Esophagus muscularis mucosa (tissue), 4 donors: ENCODE data around the gene GFOD1. TPM values are rescaled to one million over a fixed set of nuclear protein-coding genes. Genes with fewer than 3 reads are reported as not detected.

Source experiments
- DNase-seq: peaks from one replicate; pipeline ENCODE4 v3.0.0-alpha.2; 2017; ENCODE audit errors: extremely low spot score
- H3K27ac ChIP-seq, 4 donors: fragments of 200-600 bp; sonication (generic); replicated peaks in 1 of 4; 1 replicate in 3 of 4; 2 replicates in 1 of 4; pipeline ENCODE4 v1.5.1; 2016 to 2019; ENCODE audit warnings: mild to moderate bottlenecking in 1 of 4
- H3K27me3 ChIP-seq, 4 donors: fragments of 200-600 bp; sonication (generic); one replicate each; pipeline versions ENCODE4 v1.5.1 to v1.6.0; 2016 to 2019
- H3K36me3 ChIP-seq, 4 donors: fragments of 200-600 bp; sonication (generic); one replicate each; pipeline ENCODE4 v1.5.1; 2016 to 2019
- H3K4me1 ChIP-seq, 4 donors: fragments of 200-600 bp; sonication (generic); one replicate each; pipeline ENCODE4 v1.5.1; 2016 to 2019
- H3K4me3 ChIP-seq, 4 donors: fragments of 200-600 bp; sonication (generic); 1 replicate in 2 of 4; 2 replicates in 2 of 4; pipeline ENCODE4 v1.5.1; 2016 to 2019; ENCODE audit warnings: mild to moderate bottlenecking in 4 of 4, moderate library complexity in 1 of 4
- H3K9me3 ChIP-seq, 4 donors: fragments of 200-600 bp; sonication (generic); 1 replicate in 3 of 4; 2 replicates in 1 of 4; pipeline ENCODE4 v1.5.1; 2016 to 2019
- EP300 ChIP-seq: sonication (generic); formaldehyde crosslinking; IDR thresholded peaks from one replicate; pipeline ENCODE4 v1.6.1; 2017; ENCODE audit warnings: antibody characterized with exemption
- POLR2A ChIP-seq: fragments of 450-650 bp; IDR thresholded peaks from one replicate; pipeline ENCODE4 v1.6.1; 2017; ENCODE audit warnings: antibody characterized with exemption, moderate library complexity, mild to moderate bottlenecking, low read depth
- POLR2AphosphoS5 ChIP-seq, 2 donors: sonication (generic); formaldehyde crosslinking; IDR thresholded peaks; one replicate each; pipeline ENCODE4 v1.6.1; 2017; ENCODE audit warnings: antibody characterized with exemption in 2 of 2
- WGBS: methylation state at CpG from one replicate; pipeline ENCODE4 v1.1.5; 2018; 5-methylcytosine and 5-hydroxymethylcytosine counted together
- intact Hi-C: fragments of 100-400 bp; cut with DNase I; formaldehyde crosslinking; loops from one replicate; pipeline ENCODE4 v1.15.1; 2023
- total RNA-seq, 4 donors: library from RNA; depleted of rRNA; stranded (reverse); fragments of >200 nt; gene quantifications; one replicate each; pipeline versions ENCODE4 v1.1.0 to v1.2.1, GENCODE V29; 2016
- TF ChIP-seq, protein P1 (sequence below), 3 experiments: fragments of 200-600 bp in 2 of 3; fragments of 450-650 bp in 1 of 3; sonication (generic) in 2 of 3; IDR thresholded peaks; one replicate each; pipeline ENCODE4 v1.5.1; 2017 to 2019; ENCODE audit warnings: antibody characterized with exemption in 3 of 3, mild to moderate bottlenecking in 2 of 3, moderate library complexity in 1 of 3

Gene GFOD1
- total RNA-seq, 4 donors from 2014 or later: 21.7 to 34.5 (median 25.8) TPM

DNA sequence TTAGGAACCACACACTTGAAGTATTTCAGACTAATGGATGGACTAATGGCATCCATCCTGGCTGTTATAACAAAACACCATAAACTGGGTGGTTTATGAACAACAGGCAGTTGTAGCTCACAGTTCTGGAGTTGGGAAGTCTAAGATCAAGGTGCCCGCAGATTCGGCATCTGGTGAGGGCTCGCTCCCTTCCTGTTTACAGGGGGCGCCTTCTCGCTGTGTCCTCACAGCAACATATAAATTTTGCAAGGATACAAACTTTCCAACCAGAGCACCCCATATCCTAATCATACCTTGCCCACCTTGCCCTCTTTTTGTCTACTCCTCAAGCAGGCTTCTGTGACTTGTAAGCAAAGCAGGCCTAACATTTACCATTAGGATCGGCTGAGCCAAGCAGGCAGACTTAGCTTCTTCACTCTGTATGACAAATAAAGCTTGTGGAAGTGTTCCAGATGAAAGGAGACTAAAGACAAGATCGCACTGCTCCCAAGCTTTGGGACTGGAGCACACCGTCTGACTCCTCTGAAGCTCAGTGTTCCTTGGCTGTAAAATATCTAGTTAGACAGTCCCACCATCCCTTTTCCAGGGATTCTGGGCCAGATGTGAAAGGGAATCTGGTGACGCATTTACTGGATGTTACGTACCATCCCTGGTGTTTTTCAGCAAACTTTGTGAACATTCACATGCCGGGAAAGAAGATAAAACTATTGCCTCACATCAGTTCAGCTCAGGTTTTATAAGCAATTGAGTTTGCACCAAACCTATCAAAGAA lies 34.9 kb downstream of the GFOD1 start:
- Histone ChIP-seq H3K36me3 (peaks cover 0 to 28% (median 3%) of the 10 kb centered on the region in 4 donors), H3K27me3 (no peaks in the 10 kb centered on the region), H3K9me3 (no peaks in the 10 kb centered on the region), H3K4me3 (no peak overlapping the region), H3K27ac (peak overlapping the region; percentile 14 to 83 (median 63)), H3K4me1 (peaks cover 71 to 96% (median 94%) of the 10 kb centered on the region in 4 donors)
- intact Hi-C loops: no loop called here
- TF ChIP-seq POLR2A (no peak), EP300 (peak; percentile 43), POLR2AphosphoS5 (IDR thresholded peaks at IDR 0.05) (no peak)
- TF ChIP-seq, protein P1, sequence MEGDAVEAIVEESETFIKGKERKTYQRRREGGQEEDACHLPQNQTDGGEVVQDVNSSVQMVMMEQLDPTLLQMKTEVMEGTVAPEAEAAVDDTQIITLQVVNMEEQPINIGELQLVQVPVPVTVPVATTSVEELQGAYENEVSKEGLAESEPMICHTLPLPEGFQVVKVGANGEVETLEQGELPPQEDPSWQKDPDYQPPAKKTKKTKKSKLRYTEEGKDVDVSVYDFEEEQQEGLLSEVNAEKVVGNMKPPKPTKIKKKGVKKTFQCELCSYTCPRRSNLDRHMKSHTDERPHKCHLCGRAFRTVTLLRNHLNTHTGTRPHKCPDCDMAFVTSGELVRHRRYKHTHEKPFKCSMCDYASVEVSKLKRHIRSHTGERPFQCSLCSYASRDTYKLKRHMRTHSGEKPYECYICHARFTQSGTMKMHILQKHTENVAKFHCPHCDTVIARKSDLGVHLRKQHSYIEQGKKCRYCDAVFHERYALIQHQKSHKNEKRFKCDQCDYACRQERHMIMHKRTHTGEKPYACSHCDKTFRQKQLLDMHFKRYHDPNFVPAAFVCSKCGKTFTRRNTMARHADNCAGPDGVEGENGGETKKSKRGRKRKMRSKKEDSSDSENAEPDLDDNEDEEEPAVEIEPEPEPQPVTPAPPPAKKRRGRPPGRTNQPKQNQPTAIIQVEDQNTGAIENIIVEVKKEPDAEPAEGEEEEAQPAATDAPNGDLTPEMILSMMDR (IDR thresholded peaks at IDR 0.05): no peak
- WGBS: 90% methylated on average over 10 of the region's 11 CpGs
- no peak for DNase-seq

DNA sequence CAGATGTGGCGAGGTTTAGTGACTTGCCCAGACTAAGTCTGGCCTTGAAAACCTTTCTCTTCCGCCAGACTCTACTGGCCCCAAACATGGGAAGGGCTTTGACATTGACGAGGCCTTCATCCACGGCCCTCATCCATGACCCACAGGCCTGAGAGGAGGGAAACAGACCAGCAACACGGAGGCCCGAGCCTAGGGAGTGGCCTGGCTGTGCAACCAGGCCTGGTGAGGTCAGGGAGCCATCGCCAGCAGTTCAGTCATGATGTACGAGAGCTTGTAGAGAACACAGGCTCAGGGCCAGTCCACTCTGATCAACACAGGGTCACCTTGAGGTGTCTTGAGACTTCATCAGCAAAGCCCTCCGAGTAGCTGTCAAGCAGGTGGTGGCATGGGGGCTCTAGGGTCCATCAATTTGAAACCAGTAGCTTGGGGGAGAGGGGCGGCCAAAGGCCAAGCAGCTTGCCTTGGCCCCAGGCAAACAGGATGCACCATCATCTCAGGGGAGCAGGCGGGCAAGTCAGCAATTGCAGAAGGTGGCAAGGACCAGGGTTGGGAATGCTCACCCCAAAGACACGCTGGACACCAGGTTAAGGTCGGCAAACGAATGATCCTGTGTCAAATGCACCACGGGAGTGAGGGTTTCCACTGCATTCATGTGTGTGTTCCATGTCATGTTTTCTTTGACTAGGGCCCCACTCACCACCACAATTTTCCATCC lies 36.1 kb downstream of the GFOD1 start:
- Histone ChIP-seq H3K4me1 (peaks cover 72 to 98% (median 97%) of the 10 kb centered on the region in 4 donors), H3K27ac (peak overlapping the region; percentile 56 to 83 (median 70))

DNA sequence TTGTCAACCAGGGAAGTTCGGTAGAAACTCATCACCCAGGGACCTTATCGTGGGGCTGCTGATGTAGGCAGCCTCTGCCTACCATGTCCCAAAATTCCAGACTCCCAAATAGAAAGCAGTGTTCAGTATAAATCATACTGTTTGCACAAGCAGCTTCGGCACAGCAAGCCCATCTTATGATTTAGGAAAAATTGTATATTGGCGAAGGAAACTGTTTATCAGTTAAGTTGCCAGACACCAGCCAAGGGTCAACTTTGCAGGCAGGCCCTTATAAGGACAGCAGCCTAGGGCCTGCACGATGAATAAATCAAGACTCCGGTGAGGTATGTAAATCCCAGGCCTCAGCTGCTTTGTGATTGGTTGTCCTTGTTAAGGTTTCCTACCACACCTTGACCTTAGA lies 36.8 kb downstream of the GFOD1 start:
- H3K4me3 ChIP-seq: no peak overlapping the region
- WGBS: 51% methylated on average over 6 of the region's 6 CpGs
- peak overlapping the region; percentile 56 to 83 (median 70) for H3K27ac ChIP-seq
- H3K4me1 ChIP-seq: peaks cover 72 to 98% (median 97%) of the 10 kb centered on the region in 4 donors
- DNase-seq: no peak
- no peaks in the 10 kb centered on the region for H3K27me3 ChIP-seq
- peaks cover 0 to 28% (median 3%) of the 10 kb centered on the region in 4 donors for H3K36me3 ChIP-seq
- H3K9me3 ChIP-seq: no peaks in the 10 kb centered on the region
- intact Hi-C loops: no loop called here
- TF ChIP-seq, protein P1 (IDR thresholded peaks at IDR 0.05): no peak
- TF ChIP-seq POLR2A (no peak), POLR2AphosphoS5 (IDR thresholded peaks at IDR 0.05) (no peak), EP300 (no peak)

More for the DNA sequence above, 36.1 kb downstream of the GFOD1 start:
- no peak for DNase-seq
- H3K9me3 ChIP-seq: no peaks in the 10 kb centered on the region
- TF ChIP-seq POLR2AphosphoS5 (IDR thresholded peaks at IDR 0.05): no peak
- WGBS: 88% methylated on average over 14 of the region's 15 CpGs
- H3K4me3 ChIP-seq: no peak overlapping the region
- H3K27me3 ChIP-seq: no peaks in the 10 kb centered on the region
- intact Hi-C loops: no loop called here
- peaks cover 0 to 28% (median 3%) of the 10 kb centered on the region in 4 donors for H3K36me3 ChIP-seq

DNA sequence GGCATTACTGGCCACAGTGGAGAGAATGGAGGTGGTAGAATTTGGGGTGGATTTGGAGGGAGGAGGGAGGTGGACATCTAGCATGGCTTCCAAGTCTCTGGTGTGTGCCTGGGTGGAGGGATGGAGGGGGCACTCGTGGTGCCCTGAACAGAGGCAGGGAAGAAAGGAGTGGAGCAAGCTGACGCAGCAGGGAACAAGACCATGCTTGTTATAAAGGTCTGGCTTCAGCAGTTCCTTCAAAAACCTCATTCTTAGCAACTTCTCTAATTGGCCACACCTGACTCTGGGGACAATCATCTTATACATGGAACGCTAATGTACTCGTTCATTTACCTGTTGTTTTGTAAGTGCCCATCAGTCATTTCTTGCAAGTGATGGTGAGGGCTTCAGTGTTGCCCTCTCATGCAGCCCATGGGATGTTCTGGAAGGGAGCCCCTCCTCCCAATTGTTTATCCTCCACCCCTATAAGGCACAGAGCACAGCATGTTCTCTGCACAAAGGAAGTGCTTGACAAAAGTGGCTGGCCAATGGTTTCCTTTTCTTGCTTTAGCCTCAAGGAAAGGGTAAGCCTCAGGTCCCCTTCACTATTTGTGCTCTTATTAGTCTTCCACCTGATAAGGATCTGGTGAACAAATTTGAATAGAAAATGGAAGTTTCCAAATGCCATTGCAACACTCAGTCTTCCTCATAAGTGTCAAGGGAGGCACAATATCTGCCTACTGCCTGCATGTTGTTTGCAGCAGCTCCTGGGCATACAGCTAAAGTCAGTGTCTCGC lies 39.3 kb downstream of the GFOD1 start:
- TF ChIP-seq POLR2A (no peak), POLR2AphosphoS5 (IDR thresholded peaks at IDR 0.05) (peak; percentile 58 to 85), EP300 (no peak)
- TF ChIP-seq, protein P1 (IDR thresholded peaks at IDR 0.05): peak in 1 of 3 experiments; percentile 4
- intact Hi-C loops: no loop called here
- 77% methylated on average over 5 of the region's 5 CpGs for WGBS

More for the DNA sequence above, 39.3 kb downstream of the GFOD1 start:
- DNase-seq: no peak
- peak overlapping the region; percentile 52 to 83 (median 72) for H3K27ac ChIP-seq
- no peak overlapping the region for H3K4me3 ChIP-seq
- H3K4me1 ChIP-seq: peaks cover 67 to 88% (median 86%) of the 10 kb centered on the region in 4 donors
- peaks cover 0 to 28% (median 3%) of the 10 kb centered on the region in 4 donors for H3K36me3 ChIP-seq
- H3K27me3 ChIP-seq: no peaks in the 10 kb centered on the region
- no peaks in the 10 kb centered on the region for H3K9me3 ChIP-seq
